ENCODE data around the gene LRGUK.

- no peak for TF ChIP-seq POLR2AphosphoS5 (IDR thresholded peaks at IDR 0.05; ENCODE audit: low read depth, low read length)
- TF ChIP-seq POLR2A (IDR thresholded peaks at IDR 0.05; ENCODE audit: low read depth, low read length), result no peak
- no peak for TF ChIP-seq PAX5 (IDR thresholded peaks at IDR 0.05; ENCODE audit: insufficient read depth, low read length, severe bottlenecking)
Observed at GRCh38 chr7:134302120-134302519, 175.0 kb downstream of the LRGUK start.
